ENCODE results near the gene LANCL2.

- no peak for TF ChIP-seq POLR2AphosphoS5 (IDR thresholded peaks at IDR 0.05)
- no peak for TF ChIP-seq CTCF (IDR thresholded peaks at IDR 0.05 in 8 of 11, conservative IDR thresholded peaks at IDR 0.05 in 3 of 11)
- TF ChIP-seq POLR2A (IDR thresholded peaks at IDR 0.05): no peak
Measured at GRCh38 chr7:55423891-55424290, 58.8 kb downstream of the LANCL2 start.
